ENCODE measurements around the gene KLHL4. TPM values are rescaled to one million over a fixed set of nuclear protein-coding genes. Genes with fewer than 3 reads are reported as not detected.

KLHL4 gene
- total and polyA plus RNA-seq, 9 of the 15 experiments (the other 6 are each of a cell fraction or from before 2014, with no cell fraction given), result 0.04 to 0.16 (median 0.06) TPM; not detected in 1

DNA sequence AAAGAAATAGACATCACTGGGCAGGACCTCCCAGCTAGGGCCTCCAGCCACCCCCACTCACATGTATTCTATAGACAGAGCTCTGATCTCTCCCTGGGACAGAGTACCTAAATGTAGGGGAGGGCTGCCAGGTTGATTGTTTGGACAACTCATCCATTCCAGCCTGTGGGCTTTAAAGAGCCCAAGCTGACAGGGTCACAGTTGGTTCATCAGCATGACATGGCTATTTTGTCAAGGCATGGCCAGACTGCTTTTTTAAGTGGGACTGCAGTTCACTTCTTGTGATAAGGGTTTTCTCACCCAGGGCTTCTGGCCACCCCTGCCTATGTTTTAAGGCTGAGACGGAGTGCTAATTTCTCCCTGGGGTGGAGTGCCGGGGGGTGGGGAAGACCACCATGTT lies 63.3 kb downstream of the KLHL4 start (continued):
- TF ChIP-seq, protein P1, sequence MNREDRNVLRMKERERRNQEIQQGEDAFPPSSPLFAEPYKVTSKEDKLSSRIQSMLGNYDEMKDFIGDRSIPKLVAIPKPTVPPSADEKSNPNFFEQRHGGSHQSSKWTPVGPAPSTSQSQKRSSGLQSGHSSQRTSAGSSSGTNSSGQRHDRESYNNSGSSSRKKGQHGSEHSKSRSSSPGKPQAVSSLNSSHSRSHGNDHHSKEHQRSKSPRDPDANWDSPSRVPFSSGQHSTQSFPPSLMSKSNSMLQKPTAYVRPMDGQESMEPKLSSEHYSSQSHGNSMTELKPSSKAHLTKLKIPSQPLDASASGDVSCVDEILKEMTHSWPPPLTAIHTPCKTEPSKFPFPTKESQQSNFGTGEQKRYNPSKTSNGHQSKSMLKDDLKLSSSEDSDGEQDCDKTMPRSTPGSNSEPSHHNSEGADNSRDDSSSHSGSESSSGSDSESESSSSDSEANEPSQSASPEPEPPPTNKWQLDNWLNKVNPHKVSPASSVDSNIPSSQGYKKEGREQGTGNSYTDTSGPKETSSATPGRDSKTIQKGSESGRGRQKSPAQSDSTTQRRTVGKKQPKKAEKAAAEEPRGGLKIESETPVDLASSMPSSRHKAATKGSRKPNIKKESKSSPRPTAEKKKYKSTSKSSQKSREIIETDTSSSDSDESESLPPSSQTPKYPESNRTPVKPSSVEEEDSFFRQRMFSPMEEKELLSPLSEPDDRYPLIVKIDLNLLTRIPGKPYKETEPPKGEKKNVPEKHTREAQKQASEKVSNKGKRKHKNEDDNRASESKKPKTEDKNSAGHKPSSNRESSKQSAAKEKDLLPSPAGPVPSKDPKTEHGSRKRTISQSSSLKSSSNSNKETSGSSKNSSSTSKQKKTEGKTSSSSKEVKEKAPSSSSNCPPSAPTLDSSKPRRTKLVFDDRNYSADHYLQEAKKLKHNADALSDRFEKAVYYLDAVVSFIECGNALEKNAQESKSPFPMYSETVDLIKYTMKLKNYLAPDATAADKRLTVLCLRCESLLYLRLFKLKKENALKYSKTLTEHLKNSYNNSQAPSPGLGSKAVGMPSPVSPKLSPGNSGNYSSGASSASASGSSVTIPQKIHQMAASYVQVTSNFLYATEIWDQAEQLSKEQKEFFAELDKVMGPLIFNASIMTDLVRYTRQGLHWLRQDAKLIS (CRISPR knock-in tag; IDR thresholded peaks at IDR 0.05), result no peak
- TF ChIP-seq FUS (optimal IDR thresholded peaks at IDR 0.05; ENCODE audit: low read depth, low read length) (no peak), ZNF212 (CRISPR knock-in tag; IDR thresholded peaks at IDR 0.05) (no peak), FOXP1 (CRISPR knock-in tag; IDR thresholded peaks at IDR 0.05) (no peak), ZNF224 (CRISPR knock-in tag; IDR thresholded peaks at IDR 0.05) (no peak), ZNF3 (CRISPR knock-in tag; IDR thresholded peaks at IDR 0.05) (no peak), SAFB2 (IDR thresholded peaks at IDR 0.05; ENCODE audit: borderline replicate concordance, low read depth, low read length, severe bottlenecking) (no peak), ARID3B (CRISPR knock-in tag; IDR thresholded peaks at IDR 0.05; ENCODE audit: borderline replicate concordance) (no peak), EHMT2 (IDR thresholded peaks at IDR 0.05) (no peak), ZNF780A (CRISPR knock-in tag; IDR thresholded peaks at IDR 0.05) (no peak), ARNT (IDR thresholded peaks at IDR 0.05) (no peak), EGR1 (conservative IDR thresholded peaks at IDR 0.05) (no peak), ZSCAN29 (IDR thresholded peaks at IDR 0.05) (no peak), KLF16 (IDR thresholded peaks at IDR 0.05) (no peak), NR2F6 (CRISPR knock-in tag; IDR thresholded peaks at IDR 0.05) (no peak), ZNF24 (IDR thresholded peaks at IDR 0.05) (no peak), SAFB (IDR thresholded peaks at IDR 0.05; ENCODE audit: borderline replicate concordance, low read depth, low read length) (no peak), GATAD2A (IDR thresholded peaks at IDR 0.05) (no peak), NR2C2 (CRISPR knock-in tag; IDR thresholded peaks at IDR 0.05) (no peak), NR2C2 (tag; IDR thresholded peaks at IDR 0.05) (0 out of 2 replicates have a peak, but pooled peaks have one; percentile 26), ARID1B (IDR thresholded peaks at IDR 0.05) (0 out of 2 replicates have a peak, but pooled peaks have one; percentile 29), PHF21A (IDR thresholded peaks at IDR 0.05; ENCODE audit: borderline replicate concordance, low read depth) (0 out of 2 replicates have a peak, but pooled peaks have one; percentile 37), SP1 (CRISPR knock-in tag; IDR thresholded peaks at IDR 0.05) (no peak)
- TF ChIP-seq, protein P2, sequence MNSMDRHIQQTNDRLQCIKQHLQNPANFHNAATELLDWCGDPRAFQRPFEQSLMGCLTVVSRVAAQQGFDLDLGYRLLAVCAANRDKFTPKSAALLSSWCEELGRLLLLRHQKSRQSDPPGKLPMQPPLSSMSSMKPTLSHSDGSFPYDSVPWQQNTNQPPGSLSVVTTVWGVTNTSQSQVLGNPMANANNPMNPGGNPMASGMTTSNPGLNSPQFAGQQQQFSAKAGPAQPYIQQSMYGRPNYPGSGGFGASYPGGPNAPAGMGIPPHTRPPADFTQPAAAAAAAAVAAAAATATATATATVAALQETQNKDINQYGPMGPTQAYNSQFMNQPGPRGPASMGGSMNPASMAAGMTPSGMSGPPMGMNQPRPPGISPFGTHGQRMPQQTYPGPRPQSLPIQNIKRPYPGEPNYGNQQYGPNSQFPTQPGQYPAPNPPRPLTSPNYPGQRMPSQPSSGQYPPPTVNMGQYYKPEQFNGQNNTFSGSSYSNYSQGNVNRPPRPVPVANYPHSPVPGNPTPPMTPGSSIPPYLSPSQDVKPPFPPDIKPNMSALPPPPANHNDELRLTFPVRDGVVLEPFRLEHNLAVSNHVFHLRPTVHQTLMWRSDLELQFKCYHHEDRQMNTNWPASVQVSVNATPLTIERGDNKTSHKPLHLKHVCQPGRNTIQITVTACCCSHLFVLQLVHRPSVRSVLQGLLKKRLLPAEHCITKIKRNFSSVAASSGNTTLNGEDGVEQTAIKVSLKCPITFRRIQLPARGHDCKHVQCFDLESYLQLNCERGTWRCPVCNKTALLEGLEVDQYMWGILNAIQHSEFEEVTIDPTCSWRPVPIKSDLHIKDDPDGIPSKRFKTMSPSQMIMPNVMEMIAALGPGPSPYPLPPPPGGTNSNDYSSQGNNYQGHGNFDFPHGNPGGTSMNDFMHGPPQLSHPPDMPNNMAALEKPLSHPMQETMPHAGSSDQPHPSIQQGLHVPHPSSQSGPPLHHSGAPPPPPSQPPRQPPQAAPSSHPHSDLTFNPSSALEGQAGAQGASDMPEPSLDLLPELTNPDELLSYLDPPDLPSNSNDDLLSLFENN (IDR thresholded peaks at IDR 0.05; ENCODE audit: low read depth in 2 of 2, low read length in 2 of 2), result no peak

Measured in K562 (cell line).